ENCODE measurements around the gene COMT.

GRCh38 chr22:19970479-19971275 is 29.1 kb downstream of the COMT start:
- TF ChIP-seq POLR2A (IDR thresholded peaks at IDR 0.05) = no peak
- peak; percentile 55 to 89 (median 75) for TF ChIP-seq CTCF (IDR thresholded peaks at IDR 0.05)
